HEK293 (cell line): ENCODE results near the gene UBE3B.

Experiments
- CTCF ChIA-PET: fragments of 350-600 bp; formaldehyde crosslinking; extraction: SDS; loops from one replicate; lab custom pipeline; 2021; ENCODE audit warnings: antibody characterized with exemption; lab: Yijun Ruan, JAX
- POLR2A ChIA-PET: fragments of 300-600 bp; formaldehyde crosslinking; extraction: SDS; loops from one replicate; lab custom pipeline; 2020; ENCODE audit warnings: antibody characterized with exemption, inconsistent platforms; lab: Yijun Ruan, JAX
- H3K27ac ChIP-seq: fragments of 200-500 bp; sonication (Bioruptor generic); 2 replicates; pipeline ENCODE4 v1.5.1; 2014; ENCODE audit warnings: low read depth, low read length, control low read depth, inconsistent platforms; ENCODE audit errors: extremely low read depth
- H3K36me3 ChIP-seq, 2 experiments: fragments of 200-500 bp in 1 of 2; sonication (Bioruptor generic) in 1 of 2; 1 replicate in 1 of 2; 2 replicates in 1 of 2; pipeline ENCODE4 v1.5.1; 2014 to 2017; ENCODE audit warnings: inconsistent platforms in 2 of 2, low read length in 2 of 2; ENCODE audit not compliant: control insufficient read depth in 2 of 2, insufficient read depth in 1 of 2
- H3K4me1 ChIP-seq: fragments of 200-500 bp; sonication (Bioruptor generic); 2 replicates; pipeline ENCODE4 v1.5.1; 2014; ENCODE audit warnings: mild to moderate bottlenecking, low read length, inconsistent platforms; ENCODE audit not compliant: control insufficient read depth, insufficient read depth
- H3K4me3 ChIP-seq: 2 replicates; pipeline ENCODE4 v1.5.1; 2011; ENCODE audit warnings: low read depth, mild to moderate bottlenecking, control low read depth, low read length, moderate library complexity
- H3K9me3 ChIP-seq: fragments of 200-500 bp; sonication (Bioruptor generic); 2 replicates; pipeline ENCODE4 v1.5.1; 2014; ENCODE audit warnings: low read depth, low read length, inconsistent platforms; ENCODE audit not compliant: control insufficient read depth, insufficient read depth
- AEBP2 ChIP-seq: fragments of 450-650 bp; formaldehyde crosslinking; IDR thresholded peaks from 2 replicates; pipeline ENCODE4 v1.5.1; 2016; ENCODE audit warnings: missing biosample characterization, missing genetic modification characterization, borderline replicate concordance
- GLI2 ChIP-seq: fragments of 450-650 bp; formaldehyde crosslinking; IDR thresholded peaks from 2 replicates; pipeline ENCODE4; 2017; ENCODE audit warnings: missing biosample characterization, missing genetic modification characterization, low read depth, borderline replicate concordance
- HOXA7 ChIP-seq: sonication (generic); formaldehyde crosslinking; IDR thresholded peaks from 2 replicates; pipeline ENCODE4 v1.8.1; 2022; ENCODE audit warnings: missing genetic modification reagents, borderline replicate concordance
- KLF1 ChIP-seq: fragments of 450-650 bp; formaldehyde crosslinking; IDR thresholded peaks from 2 replicates; pipeline ENCODE4 v1.5.1; 2016; ENCODE audit warnings: missing biosample characterization, missing genetic modification characterization
- PRDM6 ChIP-seq: fragments of 450-650 bp; formaldehyde crosslinking; IDR thresholded peaks from 2 replicates; pipeline ENCODE4 v1.5.1; 2017; ENCODE audit warnings: missing biosample characterization, missing genetic modification characterization
- SP2 ChIP-seq: fragments of 450-650 bp; formaldehyde crosslinking; IDR thresholded peaks from 2 replicates; pipeline ENCODE4 v1.5.1; 2016; ENCODE audit warnings: missing biosample characterization, missing genetic modification characterization
- TRIM28 ChIP-seq: IDR thresholded peaks from 2 replicates; pipeline ENCODE4 v1.6.1; 2011; ENCODE audit warnings: low read length, control low read depth, borderline replicate concordance
- ZBTB7A ChIP-seq: fragments of 450-650 bp; formaldehyde crosslinking; IDR thresholded peaks from 2 replicates; pipeline ENCODE4 v1.5.1; 2016; ENCODE audit warnings: low read depth, missing biosample characterization, missing genetic modification characterization
- ZFP69B ChIP-seq: fragments of 450-650 bp; formaldehyde crosslinking; IDR thresholded peaks from 2 replicates; pipeline ENCODE4 v1.5.1; 2016; ENCODE audit warnings: missing biosample characterization, missing genetic modification characterization
- ZIC2 ChIP-seq: fragments of 450-650 bp; formaldehyde crosslinking; IDR thresholded peaks from 2 replicates; pipeline ENCODE4 v1.5.1; 2016; ENCODE audit warnings: missing biosample characterization, missing genetic modification characterization
- ZNF133 ChIP-seq: fragments of 450-650 bp; formaldehyde crosslinking; IDR thresholded peaks from 2 replicates; pipeline ENCODE4 v1.5.1; 2016; ENCODE audit warnings: missing biosample characterization, missing genetic modification characterization
- ZNF280C ChIP-seq: fragments of 450-650 bp; formaldehyde crosslinking; IDR thresholded peaks from 2 replicates; pipeline ENCODE4 v1.5.1; 2016; ENCODE audit warnings: missing biosample characterization, missing genetic modification characterization
- ZNF302 ChIP-seq: fragments of 450-650 bp; formaldehyde crosslinking; IDR thresholded peaks from 2 replicates; pipeline ENCODE4 v1.5.1; 2016; ENCODE audit warnings: missing biosample characterization, missing genetic modification characterization, low read depth
- ZNF501 ChIP-seq: fragments of 450-650 bp; formaldehyde crosslinking; IDR thresholded peaks from 2 replicates; pipeline ENCODE4 v1.5.1; 2016; ENCODE audit warnings: missing biosample characterization, missing genetic modification characterization
- ZNF624 ChIP-seq: fragments of 450-650 bp; formaldehyde crosslinking; IDR thresholded peaks from 2 replicates; pipeline ENCODE4 v1.5.1; 2017; ENCODE audit warnings: missing biosample characterization, missing genetic modification characterization
- ZNF677 ChIP-seq: fragments of 450-650 bp; IDR thresholded peaks from 2 replicates; pipeline ENCODE4 v1.5.0; 2018; ENCODE audit warnings: missing biosample characterization, mild to moderate bottlenecking, missing genetic modification characterization, moderate library complexity
- ZNF776 ChIP-seq: fragments of 450-650 bp; formaldehyde crosslinking; IDR thresholded peaks from 2 replicates; pipeline ENCODE4 v1.5.0; 2017; ENCODE audit warnings: missing biosample characterization, missing genetic modification characterization, borderline replicate concordance
- TF ChIP-seq, protein P1 (sequence below): fragments of 450-650 bp; IDR thresholded peaks from 2 replicates; pipeline ENCODE4 v1.5.1; 2018; ENCODE audit warnings: missing biosample characterization, mild to moderate bottlenecking, missing genetic modification characterization
- TF ChIP-seq, protein P2 (sequence below): fragments of 450-650 bp; formaldehyde crosslinking; IDR thresholded peaks from 2 replicates; pipeline ENCODE4 v1.5.1; 2017; ENCODE audit warnings: missing biosample characterization, missing genetic modification characterization

Gene UBE3B

DNA sequence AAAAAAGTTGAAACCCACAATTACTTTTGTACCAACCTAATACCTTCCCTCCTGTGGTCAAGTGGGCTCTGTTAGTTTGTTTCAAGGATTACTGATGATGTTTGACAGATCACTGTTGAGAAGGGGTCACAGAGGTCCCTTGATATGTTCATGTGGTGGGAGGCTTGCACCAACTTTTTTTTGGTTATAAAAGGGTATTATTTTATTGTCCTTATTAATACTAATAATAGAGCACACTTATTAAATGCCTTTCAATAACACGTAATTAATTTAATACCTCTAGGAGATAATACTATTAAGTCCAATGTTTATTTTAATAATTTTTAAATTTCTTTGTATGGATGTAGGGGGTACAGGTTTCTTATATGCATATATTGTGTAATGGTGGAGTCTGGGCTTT lies 4.4 kb downstream of the UBE3B start:
- ChIA-PET CTCF (no interaction called here), POLR2A (interaction anchor here (0.9 kb wide), 1 partner anchor 10 kb away, joined by 3 read pairs; no protein-coding TSS in a partner anchor)
- H3K4me1 ChIP-seq: no peaks in the 10 kb centered on the region
- H3K36me3 ChIP-seq: peaks cover 28 to 42% of the 10 kb centered on the region in 2 experiments
- H3K4me3 ChIP-seq: no peak overlapping the region
- TF ChIP-seq PRDM6 (tag by site-specific recombination) (no peak), ZIC2 (tag by site-specific recombination) (no peak)
- no peak overlapping the region for H3K27ac ChIP-seq
- no peaks in the 10 kb centered on the region for H3K9me3 ChIP-seq

DNA sequence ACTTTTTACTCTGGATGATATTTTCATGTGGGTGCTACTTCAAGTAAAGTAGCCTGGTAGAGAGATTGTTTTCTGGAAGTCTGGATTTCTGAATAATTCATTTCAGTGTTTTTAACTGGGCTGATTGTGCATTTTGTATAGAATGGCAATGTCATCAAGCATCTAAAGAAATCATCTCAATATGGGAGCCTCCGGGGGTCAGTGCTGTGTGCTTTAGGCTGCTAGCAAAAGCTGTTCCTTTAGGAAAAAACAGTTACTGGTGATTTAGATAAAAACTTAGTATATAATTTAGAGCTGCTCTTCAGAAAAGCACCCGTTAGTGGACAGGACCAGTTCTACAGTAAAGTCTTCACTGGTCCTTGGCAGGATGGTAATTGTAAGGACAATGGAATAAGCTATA lies 5.1 kb downstream of the UBE3B start:
- H3K4me1 ChIP-seq: no peaks in the 10 kb centered on the region
- no peak for TF ChIP-seq TRIM28
- TF ChIP-seq ZNF302: no peak
- TF ChIP-seq ZNF677: no peak
- no peak for TF ChIP-seq ZNF133 (tag by site-specific recombination)
- TF ChIP-seq ZNF776 (tag by site-specific recombination): no peak
- no peak for TF ChIP-seq KLF1 (tag by site-specific recombination)
- TF ChIP-seq ZBTB7A: no peak
- no peak for TF ChIP-seq ZFP69B (tag by site-specific recombination)
- TF ChIP-seq, protein P1, sequence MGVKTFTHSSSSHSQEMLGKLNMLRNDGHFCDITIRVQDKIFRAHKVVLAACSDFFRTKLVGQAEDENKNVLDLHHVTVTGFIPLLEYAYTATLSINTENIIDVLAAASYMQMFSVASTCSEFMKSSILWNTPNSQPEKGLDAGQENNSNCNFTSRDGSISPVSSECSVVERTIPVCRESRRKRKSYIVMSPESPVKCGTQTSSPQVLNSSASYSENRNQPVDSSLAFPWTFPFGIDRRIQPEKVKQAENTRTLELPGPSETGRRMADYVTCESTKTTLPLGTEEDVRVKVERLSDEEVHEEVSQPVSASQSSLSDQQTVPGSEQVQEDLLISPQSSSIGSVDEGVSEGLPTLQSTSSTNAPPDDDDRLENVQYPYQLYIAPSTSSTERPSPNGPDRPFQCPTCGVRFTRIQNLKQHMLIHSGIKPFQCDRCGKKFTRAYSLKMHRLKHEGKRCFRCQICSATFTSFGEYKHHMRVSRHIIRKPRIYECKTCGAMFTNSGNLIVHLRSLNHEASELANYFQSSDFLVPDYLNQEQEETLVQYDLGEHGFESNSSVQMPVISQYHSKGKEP: no peak
- TF ChIP-seq SP2 (tag by site-specific recombination): no peak
- no peak for TF ChIP-seq ZNF501 (tag by site-specific recombination)
- TF ChIP-seq, protein P2, sequence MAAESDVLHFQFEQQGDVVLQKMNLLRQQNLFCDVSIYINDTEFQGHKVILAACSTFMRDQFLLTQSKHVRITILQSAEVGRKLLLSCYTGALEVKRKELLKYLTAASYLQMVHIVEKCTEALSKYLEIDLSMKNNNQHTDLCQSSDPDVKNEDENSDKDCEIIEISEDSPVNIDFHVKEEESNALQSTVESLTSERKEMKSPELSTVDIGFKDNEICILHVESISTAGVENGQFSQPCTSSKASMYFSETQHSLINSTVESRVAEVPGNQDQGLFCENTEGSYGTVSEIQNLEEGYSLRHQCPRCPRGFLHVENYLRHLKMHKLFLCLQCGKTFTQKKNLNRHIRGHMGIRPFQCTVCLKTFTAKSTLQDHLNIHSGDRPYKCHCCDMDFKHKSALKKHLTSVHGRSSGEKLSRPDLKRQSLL (tag by site-specific recombination): no peak
- TF ChIP-seq HOXA7 (CRISPR knock-in tag): no peak
- no peak for TF ChIP-seq ZNF624 (tag by site-specific recombination)
- no peak for TF ChIP-seq ZNF280C (tag by site-specific recombination)
- TF ChIP-seq AEBP2: no peak
- no peak for TF ChIP-seq GLI2 (tag by site-specific recombination)
- no peak overlapping the region for H3K27ac ChIP-seq
- H3K4me3 ChIP-seq: no peak overlapping the region
- ChIA-PET CTCF (interaction anchor here (0.5 to 1.5 kb wide), 2 partner anchors 54 to 76 kb away, joined by 3 to 4 read pairs; no protein-coding TSS in a partner anchor), POLR2A (no interaction called here)
- H3K36me3 ChIP-seq: peaks cover 28 to 48% of the 10 kb centered on the region in 2 experiments
- H3K9me3 ChIP-seq: no peaks in the 10 kb centered on the region
